ENCODE measurements around the gene RASAL3.
"Not testable (repeated sequence)": the region's sequence is repeated elsewhere in the genome, so short reads cannot be mapped to it uniquely, and the experiment has no call there.

The RASAL3 gene

GRCh38 chr19:15464394-15465385 lies at the start of gene RASAL3:
RASAL3 (minus strand) TSS chr19:15464544; CDS start chr19:15464358, 186 bp downstream.
- no peak for DNase-seq (ENCODE audit: low spot score)

GRCh38 chr19:15511671-15512424 lies 47.5 kb upstream of the RASAL3 start:
- DNase-seq (ENCODE audit: low spot score) = no peak

DNA sequence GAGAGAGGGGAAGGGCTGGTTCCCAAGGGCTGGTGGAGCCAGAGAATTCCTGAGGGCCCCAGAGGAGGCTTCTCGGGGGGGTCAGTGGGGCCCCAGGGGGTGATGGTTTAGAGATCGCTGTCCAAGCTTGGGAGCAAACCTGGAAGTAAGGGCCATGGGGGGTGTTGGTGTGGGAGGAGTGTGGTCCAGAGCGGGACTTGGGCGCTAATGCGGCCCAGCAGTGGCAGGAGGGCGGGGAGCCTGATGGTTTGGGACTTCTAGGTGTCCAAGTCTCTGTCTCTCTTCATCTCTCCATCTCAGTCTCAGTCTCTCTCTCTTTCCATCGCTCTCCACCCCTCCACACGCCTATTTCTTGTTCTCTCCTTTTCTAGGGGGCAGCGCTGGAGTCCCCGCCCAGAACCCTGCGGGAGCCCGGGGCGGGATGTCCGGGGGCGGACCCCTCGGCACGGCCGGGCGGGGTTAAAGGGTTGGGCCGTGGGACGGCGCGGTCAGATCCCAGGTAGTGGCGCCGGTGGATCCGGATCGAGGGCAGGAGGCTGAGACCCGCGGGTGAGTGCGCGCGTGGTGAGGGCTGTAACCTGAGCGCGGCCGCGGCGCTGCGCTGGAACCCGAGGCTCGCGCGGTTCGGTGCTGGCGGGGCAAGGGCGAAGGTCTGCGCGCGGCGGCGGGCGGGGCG lies 43.8 kb upstream of the RASAL3 start, which contains the start of gene CYP4F22:
TSS of gene CYP4F22 (plus strand) at position 491 of the 676 bp plus-strand sequence. CDS start 16,812 bp downstream, outside the sequence.
- DNase-seq (ENCODE audit: low spot score) = no peak

DNA sequence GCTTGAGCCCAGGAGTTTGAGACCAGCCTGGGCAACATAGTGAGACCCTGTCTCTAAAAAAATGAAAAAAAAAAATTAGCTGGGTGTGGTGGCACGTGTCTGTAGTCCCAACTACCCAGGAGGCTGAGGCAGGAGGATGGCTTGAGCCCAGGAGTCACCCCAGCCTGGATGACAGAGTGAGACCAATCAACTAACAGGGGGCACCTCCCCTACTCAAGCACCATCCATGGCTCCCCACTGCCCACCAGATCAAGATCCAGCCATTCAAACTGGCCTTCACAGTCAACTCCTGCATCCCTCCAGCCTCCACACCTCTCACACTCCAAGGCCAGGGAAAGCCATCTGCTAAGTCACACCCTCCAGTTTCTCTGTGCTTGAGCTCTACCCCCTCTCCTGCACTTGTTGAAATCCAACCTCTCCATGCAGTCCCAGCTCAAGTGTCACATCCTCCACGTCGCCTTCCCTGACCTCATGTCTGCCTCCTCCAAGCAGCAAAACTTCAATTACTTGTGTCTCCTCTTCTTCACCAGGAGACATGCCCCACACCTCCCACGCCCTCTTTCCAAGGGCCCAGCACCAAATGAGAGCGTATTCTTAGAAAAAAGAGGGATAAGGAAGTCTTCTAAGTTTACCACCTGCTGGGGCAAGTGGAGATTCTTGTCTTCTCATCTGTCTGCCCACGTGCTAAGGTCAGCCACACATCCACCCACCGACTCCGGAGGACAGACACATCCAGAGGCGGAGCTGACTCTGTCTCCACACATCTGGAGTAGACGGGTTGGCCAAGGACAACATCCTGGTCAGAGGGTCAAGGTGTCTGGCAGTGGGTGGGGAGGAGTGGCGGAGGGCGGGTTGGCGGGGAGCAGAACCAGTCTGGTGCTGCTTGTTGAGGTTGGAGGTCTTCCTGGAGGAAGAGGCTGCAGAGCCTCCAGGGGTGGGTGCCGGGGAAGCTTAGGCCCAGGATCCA lies 43.0 kb upstream of the RASAL3 start:
- no peak for DNase-seq (ENCODE audit: low spot score)

DNA sequence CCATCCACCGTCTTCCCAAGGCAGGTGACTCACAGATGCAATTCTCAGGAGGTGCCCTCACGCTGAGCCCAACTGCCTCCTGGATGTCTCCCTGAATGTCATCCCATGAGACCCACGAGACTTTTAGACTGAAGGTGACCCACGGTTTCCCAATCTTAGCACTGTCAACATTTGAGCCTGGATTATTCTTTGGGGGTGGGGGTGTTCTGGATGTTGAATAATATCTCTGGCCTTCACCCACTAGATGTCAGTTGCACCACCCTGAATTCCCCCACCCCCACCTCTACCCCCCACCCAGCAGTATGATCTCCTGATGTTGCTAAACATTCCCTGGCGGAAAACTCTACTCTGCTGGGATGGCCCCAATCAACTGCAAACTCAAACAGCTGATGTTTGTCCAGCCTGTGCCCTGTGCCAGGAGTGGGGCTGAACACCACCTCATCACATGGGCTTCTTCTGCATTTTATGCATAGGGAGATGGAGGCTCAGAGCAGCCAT lies 41.8 kb upstream of the RASAL3 start:
- DNase-seq (ENCODE audit: low spot score) = no peak

- no peak for DNase-seq (ENCODE audit: low spot score)
Measured at GRCh38 chr19:15502264-15502663, 37.9 kb upstream of the RASAL3 start.

- DNase-seq (ENCODE audit: low spot score) = no peak
Measured at GRCh38 chr19:15501596-15501995, 37.3 kb upstream of the RASAL3 start.

- DNase-seq (ENCODE audit: low spot score) = no peak
Measured at GRCh38 chr19:15498910-15499309, 34.6 kb upstream of the RASAL3 start.

DNA sequence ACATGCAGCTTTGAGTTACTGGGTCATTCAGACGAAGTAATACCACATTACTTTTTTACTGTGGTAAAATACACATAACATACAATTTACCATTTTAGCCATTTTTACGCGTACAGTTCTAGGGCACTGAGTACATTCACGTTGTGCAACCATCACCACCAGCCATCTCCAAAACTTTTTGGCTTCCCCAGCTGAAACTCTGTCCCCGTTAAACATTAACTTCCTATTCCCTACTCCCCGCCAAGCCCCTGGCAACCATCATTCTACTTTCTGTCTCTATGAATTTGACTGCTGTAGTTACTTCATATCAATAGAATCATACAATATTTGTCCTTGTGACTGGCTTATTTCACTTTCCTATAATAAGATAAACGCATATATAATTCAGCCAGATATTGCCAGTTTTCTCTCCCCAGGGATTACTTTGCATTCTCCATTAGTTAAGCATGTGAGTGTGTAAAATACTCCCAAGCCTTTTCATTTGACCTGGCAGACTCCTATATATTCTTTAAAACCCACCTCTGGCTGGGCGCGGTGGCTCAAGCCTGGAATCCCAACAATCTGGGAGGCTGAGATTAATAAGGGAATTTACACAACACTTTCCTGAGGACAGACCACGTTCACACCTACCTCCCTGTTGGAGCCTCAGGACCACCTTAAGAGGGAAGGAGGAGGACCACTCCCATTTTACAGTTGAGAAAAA lies 34.0 kb upstream of the RASAL3 start:
- DNase-seq (ENCODE audit: low spot score) = no peak

DNA sequence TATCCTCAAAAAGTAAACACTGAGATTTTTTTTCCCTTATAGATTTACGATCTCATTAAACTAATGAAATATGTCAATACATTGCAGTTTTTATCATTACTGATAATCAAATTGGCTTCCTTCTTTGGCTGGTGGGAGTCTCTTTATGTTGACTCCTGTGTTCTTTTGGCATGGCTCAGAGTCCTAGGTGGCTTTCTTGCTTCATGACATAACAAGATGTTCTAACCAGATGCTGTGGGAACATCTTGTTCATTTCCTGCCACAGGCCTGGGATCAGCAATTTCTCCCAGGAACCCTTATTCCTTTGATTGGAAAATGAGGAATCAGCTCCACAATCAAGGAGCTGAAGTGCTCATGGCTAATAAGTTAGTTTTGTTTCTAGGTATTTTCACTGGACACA lies 30.8 kb upstream of the RASAL3 start:
- no peak for DNase-seq (ENCODE audit: low spot score)

DNA sequence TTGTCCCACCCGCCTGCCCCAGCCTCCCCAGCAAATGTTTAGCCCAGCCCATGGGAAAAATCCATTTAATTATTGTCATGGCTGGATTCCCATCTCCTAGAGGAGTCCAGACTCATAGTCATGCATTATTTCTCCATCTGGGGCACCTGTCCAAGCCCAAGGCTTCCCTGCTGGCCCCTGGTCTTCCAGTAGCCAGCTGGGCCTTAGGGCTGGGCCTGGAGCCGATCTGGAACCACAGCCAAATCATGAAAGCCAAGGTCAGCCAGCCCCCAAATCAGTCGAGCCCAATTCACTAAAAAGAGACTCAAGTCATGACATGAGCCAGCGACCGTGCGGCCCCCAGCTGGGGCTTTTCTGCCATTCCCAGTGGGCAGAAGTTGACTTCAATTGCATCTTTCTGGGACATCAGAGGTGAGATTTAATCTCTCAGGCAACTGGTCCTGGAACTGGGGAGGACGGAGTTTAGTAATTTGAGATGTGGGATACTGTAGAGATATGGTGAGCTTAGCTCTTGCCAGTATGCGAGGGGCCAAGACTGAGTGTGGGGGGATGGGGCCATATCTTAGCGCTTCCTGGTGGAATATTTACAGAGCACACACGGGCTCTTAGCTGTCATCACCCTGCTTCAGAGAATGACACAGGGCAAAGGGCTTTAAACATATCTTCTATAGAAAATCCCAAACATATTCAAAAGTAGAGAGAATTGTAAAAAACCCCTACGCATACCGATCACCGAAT lies 24.3 kb upstream of the RASAL3 start:
- DNase-seq (ENCODE audit: low spot score) = no peak

DNA sequence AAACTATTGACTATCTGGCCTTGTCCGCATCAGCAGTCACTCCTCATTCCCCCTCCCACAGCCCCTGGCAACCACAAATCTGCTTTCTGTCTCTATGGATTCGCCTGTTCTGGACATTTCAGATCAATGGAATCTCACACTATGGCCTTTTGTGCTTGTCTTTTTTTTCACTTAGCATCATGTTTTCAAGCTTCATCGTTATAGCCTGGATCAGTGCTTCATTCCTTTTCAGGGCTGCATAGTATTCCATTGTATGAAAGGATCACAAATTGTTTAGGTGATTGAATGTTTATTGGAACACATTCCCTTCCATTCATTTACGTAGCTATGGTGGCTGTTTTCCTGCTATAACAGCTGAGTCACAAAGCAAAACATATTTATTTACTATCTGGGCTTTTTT lies 22.7 kb upstream of the RASAL3 start:
- no peak for DNase-seq (ENCODE audit: low spot score)

GRCh38 chr19:15485768-15486167 lies 21.4 kb upstream of the RASAL3 start:
- not testable (repeated sequence) for DNase-seq (ENCODE audit: low spot score)

DNA sequence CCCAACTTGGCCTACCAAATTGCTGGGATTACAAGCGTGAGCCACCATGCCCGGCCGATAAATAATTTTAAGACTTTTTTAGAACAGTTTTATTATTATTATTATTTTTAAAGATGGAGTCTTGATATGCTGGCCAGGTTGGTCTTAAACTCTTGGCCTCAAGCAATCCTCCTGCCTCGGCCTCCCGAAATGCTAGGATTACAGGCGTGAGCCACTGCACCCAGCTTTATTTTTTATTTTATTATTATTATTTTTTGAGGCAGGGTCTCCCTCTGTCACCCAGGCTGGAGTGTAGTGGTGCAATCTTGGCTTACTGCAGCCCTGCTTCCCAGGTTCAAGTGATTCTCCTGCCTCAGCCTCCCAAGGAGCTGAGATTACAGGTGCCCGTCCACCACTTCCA lies 16.7 kb upstream of the RASAL3 start:
- DNase-seq (ENCODE audit: low spot score) = not testable (repeated sequence)

DNA sequence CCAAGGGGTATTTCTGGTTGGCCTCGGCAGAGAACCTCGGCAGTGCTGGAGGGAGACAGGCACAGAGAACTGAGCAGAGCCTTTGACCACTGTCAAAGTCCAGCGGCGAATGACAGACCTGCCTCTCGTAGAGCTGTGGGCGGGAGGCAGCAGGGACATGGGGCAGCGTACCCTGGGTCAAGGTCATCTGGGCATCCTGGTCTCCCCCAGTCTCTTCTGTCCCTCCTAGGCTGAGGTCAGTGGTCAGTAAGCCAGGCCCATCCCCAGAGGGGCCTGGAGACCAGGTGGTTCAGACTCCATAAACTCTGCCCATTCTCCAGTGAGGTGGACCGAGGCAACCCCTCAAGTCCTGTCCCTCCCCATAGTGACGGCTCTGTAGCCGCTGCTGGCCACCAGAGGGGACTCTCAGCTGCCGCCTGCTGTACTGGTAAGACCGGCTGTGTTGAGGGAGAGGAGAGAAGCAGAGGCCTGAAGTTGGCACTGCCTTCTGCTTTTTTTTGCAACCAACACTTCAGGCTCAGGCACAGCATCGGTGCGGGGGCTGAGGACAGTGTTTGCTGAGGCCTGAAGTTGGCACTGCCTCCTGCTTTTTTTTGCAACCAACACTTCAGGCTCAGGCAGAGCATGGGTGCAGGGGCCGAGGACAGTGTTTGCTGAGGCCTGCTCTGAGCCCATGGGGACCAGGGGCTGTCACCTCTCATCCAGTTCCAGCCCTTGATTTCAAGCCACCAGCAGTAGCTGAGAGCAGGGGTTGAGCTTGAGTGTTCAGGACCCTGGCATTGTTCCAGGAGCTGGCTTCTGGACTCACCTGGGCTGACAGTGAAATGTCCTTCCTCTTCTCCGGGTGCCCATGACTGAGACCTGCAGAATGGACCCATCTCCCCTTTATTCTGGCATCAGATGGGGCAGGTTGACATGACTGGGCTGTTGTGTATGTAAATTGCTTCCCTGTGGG lies 15.3 kb upstream of the RASAL3 start, which contains the start of gene PGLYRP2:
TSS of gene PGLYRP2 (minus strand) at position 111 of the 955 bp plus-strand sequence. CDS start 130 bp downstream, outside the sequence.
- no peak for DNase-seq (ENCODE audit: low spot score)

- DNase-seq (ENCODE audit: low spot score) = no peak
Measured at GRCh38 chr19:15476325-15476724, 12.0 kb upstream of the RASAL3 start.

DNA sequence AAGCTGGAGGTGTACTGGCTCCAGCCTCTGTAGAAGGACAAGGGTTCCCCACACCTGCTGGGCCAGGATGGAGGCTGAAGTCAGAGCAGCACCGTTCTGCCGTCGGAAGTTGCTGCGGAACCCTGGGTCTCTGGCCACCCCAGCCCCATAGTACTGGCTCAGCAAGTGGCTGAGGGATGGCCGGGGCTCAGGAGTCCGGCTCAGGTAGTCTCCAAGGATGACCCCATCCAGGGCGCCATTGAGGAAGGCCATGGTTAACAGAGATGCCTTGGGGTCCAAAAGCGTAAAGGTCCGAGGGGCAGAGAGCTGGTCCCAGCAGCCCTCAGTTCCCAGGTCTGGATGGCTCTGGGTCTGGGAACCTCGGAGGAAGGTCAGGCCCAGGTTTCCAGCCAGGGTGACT lies 11.3 kb upstream of the RASAL3 start:
- DNase-seq (ENCODE audit: low spot score) = no peak

- DNase-seq (ENCODE audit: low spot score) = no peak
Measured at GRCh38 chr19:15475169-15475568, 10.8 kb upstream of the RASAL3 start.
